HUDEP-2 (cell line): ENCODE measurements around the gene KDM7A.

Experiments
- DNase-seq, 76 experiments: peaks; one replicate each; lab custom pipeline; 2025; ENCODE audit not compliant: unreplicated experiment in 76 of 76; lab: John Stamatoyannopoulos, UW

Gene KDM7A, protein sequence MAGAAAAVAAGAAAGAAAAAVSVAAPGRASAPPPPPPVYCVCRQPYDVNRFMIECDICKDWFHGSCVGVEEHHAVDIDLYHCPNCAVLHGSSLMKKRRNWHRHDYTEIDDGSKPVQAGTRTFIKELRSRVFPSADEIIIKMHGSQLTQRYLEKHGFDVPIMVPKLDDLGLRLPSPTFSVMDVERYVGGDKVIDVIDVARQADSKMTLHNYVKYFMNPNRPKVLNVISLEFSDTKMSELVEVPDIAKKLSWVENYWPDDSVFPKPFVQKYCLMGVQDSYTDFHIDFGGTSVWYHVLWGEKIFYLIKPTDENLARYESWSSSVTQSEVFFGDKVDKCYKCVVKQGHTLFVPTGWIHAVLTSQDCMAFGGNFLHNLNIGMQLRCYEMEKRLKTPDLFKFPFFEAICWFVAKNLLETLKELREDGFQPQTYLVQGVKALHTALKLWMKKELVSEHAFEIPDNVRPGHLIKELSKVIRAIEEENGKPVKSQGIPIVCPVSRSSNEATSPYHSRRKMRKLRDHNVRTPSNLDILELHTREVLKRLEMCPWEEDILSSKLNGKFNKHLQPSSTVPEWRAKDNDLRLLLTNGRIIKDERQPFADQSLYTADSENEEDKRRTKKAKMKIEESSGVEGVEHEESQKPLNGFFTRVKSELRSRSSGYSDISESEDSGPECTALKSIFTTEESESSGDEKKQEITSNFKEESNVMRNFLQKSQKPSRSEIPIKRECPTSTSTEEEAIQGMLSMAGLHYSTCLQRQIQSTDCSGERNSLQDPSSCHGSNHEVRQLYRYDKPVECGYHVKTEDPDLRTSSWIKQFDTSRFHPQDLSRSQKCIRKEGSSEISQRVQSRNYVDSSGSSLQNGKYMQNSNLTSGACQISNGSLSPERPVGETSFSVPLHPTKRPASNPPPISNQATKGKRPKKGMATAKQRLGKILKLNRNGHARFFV

GRCh38 chr7:140176811-140177702, at the start of gene KDM7A:
KDM7A (minus strand) TSS chr7:140176983; CDS start chr7:140176937, 46 bp downstream.
- peak in 71 of 76 experiments; percentile 20 to 84 (median 68) for DNase-seq

DNA sequence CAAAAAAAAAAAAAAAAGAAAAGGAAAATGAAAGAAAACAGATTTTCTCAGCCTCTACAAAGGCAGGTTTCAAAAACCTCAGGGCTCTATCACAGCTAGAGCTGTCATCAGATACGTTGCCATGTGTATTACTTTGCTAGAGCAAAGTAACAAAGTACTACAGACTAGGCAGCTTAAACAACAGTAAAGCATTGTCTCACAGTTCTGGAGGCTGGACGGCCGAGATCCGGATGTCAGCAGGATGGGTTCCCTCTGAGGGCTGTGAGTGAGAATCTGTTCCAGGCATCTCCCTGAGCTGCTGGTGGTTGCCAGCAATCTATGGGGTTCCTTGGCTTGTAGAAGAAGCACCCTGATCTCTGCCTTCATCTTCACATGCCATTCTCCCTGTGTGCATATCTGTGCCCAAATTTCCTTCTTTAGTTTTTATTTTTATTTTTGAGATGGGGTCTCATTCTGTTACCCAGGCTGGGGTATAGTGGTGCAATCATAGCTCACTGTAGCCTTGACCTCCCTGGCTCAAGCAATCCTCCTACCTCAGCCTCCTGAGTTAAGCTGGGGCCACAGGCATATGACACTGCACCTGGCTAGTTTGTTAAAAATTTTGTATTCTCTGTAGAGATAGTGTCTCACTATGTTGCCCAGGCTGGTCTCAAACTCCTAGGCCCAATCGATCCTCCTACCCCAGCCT, 48.9 kb upstream of the KDM7A start:
- DNase-seq: no peak

DNA sequence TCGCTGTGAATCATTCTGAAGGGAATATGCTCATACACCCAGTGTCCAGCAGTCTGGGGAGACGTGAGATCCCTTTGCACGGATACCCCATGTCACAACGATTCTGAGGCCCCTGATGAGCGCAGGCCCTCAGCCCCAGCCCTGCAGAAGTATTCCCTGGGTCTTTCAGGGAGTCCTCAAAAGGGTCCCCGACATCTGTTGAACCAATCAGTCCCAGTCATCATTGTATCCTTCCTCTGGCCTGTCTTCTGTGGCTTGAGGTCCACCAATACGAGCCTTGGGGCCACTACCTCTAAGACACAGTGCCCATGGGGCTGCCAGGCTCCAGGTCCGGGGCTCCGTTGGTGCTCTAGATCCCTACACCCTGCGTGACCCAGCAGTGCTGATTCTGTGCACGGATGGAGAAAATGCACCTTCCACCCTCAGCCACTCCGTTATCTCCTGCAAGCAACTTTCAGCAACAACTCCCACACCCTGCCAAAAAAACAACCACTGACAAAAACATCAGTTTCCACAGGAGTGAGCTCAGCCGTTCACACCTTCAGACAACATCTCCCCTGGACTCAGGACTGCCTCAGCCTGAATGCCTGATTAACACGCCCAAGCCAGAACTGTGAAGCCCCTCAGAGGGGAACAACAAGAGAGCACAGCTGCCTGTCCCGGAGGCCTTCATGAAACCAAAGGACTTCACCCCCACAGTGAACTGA, 46.9 kb upstream of the KDM7A start:
- peak in 45 of 76 experiments; percentile 2 to 57 (median 28) for DNase-seq

GRCh38 chr7:140222814-140223213, 46.0 kb upstream of the KDM7A start:
- no peak for DNase-seq

- DNase-seq: no peak
Measured at GRCh38 chr7:140219672-140220524, 43.1 kb upstream of the KDM7A start.

DNA sequence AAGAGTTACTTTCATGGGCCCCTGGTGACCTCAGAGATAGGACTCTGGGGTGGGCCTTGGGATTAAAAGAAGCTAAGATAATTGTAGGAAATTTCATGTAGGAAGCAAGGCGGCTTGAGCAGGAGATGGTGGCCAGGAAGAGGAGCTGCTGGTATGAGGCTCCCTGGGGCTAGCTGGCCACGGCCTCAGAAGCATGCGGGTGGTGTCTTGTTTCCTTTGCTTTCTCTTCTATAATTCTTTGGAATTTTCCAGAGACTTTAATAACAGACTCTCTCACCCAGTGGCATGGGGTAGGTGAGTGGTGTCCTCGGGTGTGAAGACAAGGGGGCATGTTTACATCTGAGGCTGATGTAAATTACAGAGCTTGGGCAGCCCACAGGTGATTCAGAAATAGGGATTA, 41.9 kb upstream of the KDM7A start:
- DNase-seq: no peak

- DNase-seq: no peak
Measured at GRCh38 chr7:140217750-140218501, 41.1 kb upstream of the KDM7A start.

DNA sequence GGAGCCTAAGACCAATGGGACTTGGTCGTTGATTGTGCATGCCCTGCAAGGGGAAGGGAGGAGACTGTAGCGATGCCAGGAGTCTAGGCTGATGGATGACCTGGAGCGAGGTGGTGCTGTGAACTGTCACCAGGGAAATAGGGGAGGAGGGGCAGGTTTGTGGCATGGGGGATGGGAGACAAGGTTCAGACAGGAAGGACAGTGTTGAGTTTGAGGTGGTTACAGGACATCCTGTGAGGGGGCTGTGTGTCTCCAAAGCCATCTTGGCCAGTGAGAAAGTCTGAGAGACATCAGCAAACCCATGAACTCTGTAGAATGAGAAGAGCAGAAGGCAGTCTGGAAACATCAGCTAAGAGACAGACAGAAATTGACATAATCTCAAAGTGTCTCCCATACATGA, 38.5 kb upstream of the KDM7A start:
- no peak for DNase-seq

DNA sequence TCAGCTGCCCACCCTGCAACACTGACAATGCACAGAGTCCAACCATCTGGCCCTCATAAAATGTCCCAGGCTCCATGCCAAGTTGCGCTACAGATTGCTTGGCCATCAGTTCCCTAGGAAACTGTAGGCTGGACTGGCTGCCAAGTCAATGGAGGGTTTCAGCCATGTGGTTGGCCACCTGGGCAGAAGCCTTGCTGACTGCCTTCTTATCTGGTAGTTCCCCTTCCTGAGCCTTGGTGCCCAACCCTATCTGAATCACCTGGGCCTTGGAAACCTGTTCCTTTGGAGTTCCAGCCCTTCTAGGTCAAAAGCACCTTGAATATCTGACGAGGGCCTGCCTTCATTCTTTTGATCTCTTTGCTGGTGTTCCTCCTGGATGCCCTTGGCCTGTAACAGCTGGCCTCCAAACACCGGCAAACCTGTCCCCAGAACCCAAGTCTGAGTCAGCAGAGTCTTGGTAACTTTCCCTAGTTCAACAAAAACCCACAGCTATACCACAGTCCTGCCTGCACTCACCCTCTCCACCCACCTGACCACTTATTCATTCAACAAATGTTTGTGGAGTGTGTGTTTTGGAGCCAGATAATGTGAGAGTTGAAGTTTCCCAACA, 37.4 kb upstream of the KDM7A start:
- DNase-seq: peak in 1 of 76 experiments; percentile 8

DNA sequence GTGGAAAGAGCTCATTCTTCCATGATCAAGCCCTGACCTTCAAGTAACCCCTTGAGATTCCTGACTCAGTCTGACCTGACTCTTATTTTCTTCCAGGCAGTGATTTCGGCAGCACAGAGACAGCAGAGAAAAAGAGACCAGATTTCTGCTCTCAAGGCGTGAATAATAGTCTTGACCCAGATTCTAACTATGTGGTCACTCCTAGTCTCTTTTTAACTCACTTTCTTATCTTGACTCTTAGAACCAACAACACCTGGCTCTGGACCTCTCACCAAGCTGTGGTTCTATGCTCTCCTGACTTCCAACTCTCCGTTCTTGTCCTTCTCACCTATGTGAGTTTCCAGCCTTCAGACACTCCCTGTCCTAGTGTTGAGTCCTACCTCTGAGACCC, 36.9 kb upstream of the KDM7A start:
- DNase-seq: no peak

DNA sequence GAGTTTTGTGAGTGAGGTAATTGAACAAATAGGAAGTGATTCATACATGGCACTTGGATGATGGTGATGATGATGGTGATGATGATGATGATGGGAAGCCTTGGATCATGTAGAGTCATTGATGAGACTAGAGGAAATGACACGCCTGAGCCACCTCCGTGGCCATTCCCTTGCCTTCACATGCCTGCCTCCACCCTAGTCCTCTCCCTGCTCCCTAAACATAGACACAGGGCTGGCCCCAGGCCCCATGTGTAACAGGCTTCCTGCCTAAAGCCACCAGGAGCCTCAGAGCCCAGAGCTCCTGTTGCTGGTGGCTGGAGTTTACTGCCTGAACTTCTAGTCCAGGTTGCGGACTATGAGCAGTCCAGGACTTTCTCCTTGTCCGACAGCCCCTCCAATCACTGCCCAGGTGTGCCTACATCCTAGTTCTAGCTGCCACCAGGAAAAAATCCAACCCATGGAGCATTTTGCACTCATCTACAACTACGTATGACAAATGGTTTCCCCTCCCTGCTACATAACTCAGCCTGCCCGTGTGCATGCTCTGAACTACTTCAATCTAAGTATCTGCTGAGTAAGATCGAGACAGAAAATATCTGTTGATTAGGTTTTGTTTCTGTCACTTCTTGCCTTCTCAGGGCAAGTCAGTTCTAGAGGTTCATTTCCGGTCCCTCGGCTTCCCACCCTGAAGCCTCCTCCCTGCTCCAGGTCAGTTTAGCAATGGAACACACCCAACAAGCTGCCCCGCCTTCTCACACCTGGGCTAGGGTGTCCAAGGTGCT, 35.5 kb upstream of the KDM7A start:
- DNase-seq: no peak

DNA sequence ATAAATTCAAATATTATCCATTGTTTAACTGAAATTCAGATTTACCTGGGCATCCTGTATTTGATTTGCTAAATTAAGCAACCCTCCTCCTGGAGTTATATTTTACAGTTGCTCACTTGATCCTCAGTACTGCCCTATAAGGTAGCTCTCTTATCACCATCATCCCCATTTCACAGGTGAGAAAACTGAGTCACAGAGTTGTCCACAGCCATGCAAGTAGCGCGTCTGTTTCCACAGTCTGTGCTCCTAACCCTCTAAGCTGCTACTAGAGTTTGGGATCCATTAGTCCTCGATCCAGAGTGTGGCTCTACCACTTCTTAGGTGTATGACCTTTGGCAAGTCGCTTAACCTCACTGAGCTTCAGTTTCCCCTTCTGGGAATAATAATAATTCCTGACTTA, 34.9 kb upstream of the KDM7A start:
- no peak for DNase-seq

DNA sequence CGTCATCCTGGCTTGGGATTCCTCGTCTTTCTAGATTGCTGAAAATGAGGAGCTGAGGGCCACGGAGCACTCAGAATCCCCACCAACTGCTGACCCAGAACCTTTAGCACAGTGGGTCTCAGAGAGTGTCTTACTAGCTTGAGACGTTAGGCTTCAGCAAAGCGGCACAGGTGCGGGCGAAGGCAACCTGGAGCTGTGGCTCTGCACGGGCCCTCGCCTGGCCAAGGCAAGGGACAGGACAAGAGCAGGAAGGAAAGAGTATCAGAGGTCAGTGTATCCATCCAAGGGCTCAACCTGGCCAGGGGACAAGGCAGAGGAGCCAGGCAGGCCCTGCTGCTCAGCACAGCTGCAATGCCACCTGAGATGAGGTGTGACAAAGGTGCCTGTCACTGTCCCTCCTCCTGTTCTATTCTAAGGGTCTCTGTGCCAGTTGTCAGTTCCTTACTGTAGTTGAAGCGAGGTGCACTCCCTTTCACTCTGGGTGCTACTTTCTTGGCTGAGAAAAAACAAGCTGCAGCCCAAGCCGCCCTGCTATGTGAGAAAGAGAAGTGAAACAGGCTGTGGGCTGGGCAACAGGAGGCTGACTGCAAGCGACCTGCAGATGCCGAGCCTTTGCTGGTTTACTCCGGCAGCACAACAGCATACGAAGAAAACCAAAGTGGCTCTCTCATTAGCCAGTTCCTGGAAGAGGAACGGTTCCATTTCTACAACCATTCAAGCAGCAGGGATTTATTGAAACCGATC, 33.3 kb upstream of the KDM7A start:
- DNase-seq: no peak

GRCh38 chr7:140206616-140207389, 30.0 kb upstream of the KDM7A start:
- no peak for DNase-seq

DNA sequence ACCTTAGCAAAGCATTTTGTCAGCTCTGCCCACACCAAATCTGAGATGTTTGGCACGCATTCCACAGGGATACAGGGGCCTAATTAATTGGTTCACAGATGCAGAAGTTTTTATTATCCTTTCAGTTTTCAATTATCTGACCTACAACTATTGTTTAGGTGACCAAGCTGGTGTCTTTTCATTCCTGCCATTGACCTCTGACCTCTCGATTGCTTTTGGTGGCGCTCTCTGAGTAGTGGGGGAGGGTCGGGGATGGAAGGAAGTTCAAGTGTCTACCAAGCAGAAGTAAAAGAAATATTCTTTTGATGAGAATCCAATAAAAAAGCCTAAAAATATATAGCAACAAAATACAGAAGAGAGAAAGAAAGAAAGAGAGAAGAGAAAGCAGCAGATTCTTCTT, 28.8 kb upstream of the KDM7A start:
- no peak for DNase-seq
